Erythroblast (primary cell): ENCODE measurements around the gene DGKI.

ENCODE experiments used
- GATA1 ChIP-seq: IDR thresholded peaks from 2 replicates; pipeline ENCODE4 v1.6.1; 2011; ENCODE audit warnings: low read depth, mild to moderate bottlenecking, control low read depth, low read length, moderate library complexity
- POLR2A ChIP-seq: IDR thresholded peaks from 2 replicates; pipeline ENCODE4 v1.6.1; 2011; ENCODE audit warnings: mild to moderate bottlenecking, low read length

GRCh38 chr7:137485818-137486217 lies 361.0 kb downstream of the DGKI start:
- TF ChIP-seq POLR2A (no peak), GATA1 (no peak)
